GM21528 (cell line): ENCODE measurements around the gene TPST1.
"Not testable (repeated sequence)": the region's sequence is repeated elsewhere in the genome, so short reads cannot be mapped to it uniquely, and the experiment has no call there.

Experiments used
- ATAC-seq: cut with Tn5 transposase; IDR thresholded peaks from one replicate; pipeline ENCODE4 v1.9.1; 2021; ENCODE audit warnings: mild to moderate bottlenecking, moderate library complexity; ENCODE audit not compliant: unreplicated experiment, low FRiP score

The TPST1 gene

GRCh38 chr7:66204822-66205740 is at the start of gene TPST1:
Gene TPST1 (plus strand): TSS chr7:66205334. CDS start chr7:66240426, 35,092 bp downstream.
- peak; percentile 94 for ATAC-seq

GRCh38 chr7:66156035-66156434 is 49.1 kb upstream of the TPST1 start:
- not testable (repeated sequence) for ATAC-seq

DNA sequence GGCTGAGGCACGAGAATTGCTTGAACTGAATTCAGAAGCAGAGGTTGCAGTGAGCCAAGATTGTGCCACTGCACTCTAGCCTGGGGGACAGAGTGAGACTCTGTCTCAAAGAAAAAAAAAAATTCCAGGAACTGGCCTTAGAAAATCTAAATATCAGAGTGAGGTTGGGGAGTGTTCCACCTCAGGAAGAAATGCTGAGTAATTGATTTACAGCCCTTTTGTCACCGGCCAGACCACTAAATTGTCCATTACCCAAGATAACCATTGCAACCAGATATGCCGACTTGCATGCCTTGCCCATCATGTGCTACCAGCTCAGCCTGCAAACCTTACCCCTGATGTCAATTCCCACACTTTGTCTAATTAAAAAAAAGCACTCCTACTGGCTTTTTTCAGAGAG is 48.1 kb upstream of the TPST1 start:
- no peak for ATAC-seq

GRCh38 chr7:66162622-66163021 is 42.5 kb upstream of the TPST1 start:
- no peak for ATAC-seq

GRCh38 chr7:66163186-66163610 is 41.9 kb upstream of the TPST1 start:
- ATAC-seq: no peak

GRCh38 chr7:66164356-66164755 is 40.8 kb upstream of the TPST1 start:
- ATAC-seq: no peak

DNA sequence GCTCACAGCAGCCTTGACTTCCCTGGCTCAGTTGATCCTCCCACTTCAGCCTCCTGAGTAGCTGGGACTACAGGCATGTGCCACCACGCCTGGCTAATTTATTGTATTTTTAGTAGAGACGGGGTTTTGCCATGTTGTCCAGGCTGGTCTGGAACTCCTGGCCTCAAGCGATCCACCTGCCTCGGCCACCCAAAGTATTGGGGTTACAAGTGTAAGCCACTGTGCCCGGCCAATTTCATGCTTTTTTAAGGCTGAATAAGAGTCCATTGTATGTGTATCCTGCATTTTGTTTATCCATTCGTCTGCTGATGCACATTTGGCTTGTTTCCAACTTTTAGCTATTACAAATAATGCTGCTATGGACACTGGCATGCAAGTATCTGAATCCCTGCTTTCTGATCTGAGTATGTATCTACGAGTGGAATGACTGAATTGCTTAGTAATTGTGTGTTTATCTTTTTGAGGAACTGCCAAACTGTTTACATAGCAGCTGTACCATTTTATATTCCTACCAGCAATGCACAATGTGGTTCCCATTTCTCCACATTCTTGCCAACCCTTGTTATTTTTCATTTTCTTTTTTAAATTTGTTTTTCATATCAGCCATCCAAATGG is 37.3 kb upstream of the TPST1 start:
- no peak for ATAC-seq

GRCh38 chr7:66169616-66170015 is 35.5 kb upstream of the TPST1 start:
- ATAC-seq: no peak

DNA sequence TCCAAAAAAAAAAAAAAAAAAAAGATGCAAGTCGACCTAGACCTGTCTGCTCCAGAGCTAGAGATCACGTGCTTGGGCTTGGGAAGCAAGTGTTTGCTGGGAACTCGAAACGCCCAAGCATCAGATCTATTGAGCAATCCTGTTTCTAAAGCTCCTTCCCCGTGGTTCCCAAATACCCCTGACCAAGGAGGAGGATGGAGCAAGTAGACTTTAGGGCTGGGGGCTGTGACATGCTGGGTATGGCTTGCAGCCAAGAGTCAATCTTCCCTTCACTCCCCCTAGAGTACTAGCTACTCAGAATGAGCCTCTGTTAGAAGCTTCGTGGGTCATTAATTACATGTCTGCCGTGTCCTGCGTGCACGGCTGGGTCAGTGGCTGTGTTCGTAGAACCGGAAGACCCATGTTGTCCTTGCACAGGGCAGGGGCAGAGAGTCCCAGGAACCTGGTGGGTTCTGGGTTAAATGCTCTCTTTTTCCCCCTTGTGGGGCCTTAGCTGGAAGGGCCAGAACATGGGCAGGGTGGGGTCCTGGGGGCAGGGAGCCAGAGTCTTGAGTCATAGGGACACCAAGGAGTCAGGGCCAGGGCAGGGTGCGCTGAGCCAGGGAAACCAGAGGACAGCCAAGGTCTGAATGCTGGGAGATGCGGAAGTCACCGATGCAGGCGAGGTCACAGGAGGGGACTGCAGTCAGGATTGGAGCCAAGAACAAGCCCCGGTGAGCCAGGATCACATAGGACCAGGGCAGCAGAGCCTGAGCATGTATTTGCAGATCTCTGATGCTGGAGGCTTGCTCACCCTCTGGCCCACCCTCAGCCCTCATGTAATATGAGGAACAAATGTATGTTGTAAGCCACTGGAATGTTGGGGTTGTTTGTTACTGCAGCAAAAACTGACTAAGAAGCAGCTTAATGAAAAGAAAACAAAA is 34.6 kb upstream of the TPST1 start:
- ATAC-seq: no peak

DNA sequence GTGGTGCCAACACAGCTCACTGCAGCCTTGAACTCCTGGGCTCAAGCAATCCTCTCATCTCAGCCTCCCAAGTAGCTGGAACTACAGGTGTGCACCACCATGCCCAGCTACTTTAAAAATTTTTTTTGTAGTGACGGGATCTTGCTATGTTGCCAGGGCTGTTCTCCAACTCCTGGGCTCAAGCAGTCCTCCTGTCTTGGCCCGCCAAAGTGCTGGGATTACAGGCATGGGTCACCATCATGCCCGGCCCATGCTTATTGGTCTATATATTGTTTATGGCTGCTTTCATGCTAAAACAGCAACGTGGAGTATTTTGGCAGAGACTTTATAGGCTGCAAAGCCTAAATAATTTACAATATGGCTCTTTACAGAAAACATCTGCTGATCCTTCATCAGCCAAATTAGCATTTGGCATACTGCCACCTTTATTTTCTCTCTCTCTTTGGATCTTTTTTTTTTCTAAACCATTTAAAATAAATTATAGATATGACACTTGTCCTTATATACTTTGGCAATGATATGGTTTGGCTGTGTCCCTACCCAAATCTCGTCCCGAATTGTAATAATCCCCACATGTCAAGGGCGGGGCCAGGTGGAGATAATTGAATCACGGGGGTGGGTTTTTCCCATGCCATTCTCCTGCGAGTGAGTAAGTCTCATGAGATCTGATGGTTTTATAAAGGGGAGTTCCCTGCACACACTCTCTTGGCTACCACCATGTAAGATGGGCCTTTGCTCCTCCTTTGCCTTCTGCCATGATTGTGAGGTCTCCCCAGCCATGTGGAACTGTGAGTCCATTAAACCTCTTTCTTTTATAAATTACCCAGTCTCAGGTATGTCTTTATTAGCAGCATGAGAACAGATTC is 32.4 kb upstream of the TPST1 start:
- not testable (repeated sequence) for ATAC-seq

- no peak for ATAC-seq
These were observed 31.3 kb upstream of the TPST1 start for GRCh38 chr7:66173856-66174255.

- not testable (repeated sequence) for ATAC-seq
These were observed 30.1 kb upstream of the TPST1 start for GRCh38 chr7:66175006-66175405.

DNA sequence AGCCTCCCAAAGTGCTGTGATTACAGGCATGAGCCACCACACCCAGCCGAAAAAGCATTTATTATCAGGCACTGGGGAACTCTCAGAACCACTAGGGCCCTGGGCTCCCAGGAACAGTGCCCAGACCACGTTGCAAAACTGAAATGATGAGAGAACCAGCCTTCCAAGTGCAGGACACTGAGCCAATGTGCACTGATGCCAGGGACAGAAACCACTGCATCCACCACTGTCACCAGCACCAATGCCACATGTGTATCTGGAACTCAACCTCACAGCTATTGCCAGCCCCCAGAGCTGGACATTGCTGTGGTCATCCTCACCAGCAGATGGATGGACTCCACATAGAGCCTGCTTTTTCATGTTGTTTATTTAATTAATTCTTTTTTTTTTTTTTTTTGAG is 28.2 kb upstream of the TPST1 start:
- ATAC-seq: no peak

DNA sequence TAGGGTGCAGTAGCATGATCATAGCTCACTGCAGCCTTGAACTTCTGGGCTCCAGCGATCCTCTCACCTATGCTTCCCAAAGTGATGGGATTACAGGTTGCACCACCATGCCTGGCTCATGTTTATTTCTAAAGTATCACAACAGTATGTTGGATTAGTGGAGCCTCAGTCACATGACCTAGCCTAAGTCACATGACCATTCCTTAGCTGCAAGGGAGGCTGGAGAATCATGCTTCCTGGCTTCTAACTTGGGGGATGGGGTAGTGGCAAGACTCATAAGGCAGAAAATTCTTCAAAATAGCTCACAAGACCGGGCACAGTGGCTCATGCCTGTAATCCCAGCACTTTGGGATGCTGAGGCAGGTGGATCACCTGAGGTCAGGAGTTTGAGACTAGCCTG is 26.9 kb upstream of the TPST1 start:
- ATAC-seq: no peak

DNA sequence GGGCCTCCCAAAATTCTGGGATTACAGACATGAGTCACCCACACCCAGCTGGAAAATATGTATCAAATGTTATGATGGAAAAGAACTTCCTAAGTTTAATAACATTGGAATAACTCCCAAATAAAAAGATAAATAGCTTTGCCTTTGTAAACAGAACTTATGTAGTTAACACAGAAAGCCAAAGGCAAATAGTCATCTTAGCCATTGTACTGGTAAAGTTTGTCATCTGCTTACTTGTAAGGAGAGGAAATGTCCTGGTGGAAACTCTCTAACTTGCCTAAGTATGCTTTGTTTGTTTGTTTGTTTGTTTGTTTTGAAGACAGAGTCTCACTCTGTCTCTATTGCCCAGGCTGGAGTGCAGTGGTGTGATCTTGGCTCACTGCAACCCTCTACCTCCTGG is 23.8 kb upstream of the TPST1 start:
- no peak for ATAC-seq

GRCh38 chr7:66181845-66182244 is 23.3 kb upstream of the TPST1 start:
- ATAC-seq: no peak

DNA sequence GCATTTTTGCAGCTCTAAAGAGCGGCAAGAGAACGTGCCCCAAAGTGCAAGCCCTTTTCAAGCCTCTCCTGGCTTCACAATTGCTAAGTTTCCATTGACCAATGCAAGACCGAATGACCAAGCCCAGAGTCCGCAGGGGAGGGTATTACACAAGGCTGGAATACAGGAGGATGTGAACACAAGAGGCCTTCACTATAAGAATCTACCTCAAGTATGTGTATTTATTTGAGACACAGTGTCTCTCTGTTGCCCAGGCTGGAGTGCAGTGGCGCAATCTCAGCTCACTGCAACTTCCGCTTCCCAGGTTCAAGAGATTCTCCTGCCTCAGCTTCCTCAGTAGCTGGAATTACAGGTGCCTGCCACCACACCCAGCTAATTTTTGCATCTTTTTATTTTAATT is 22.2 kb upstream of the TPST1 start:
- no peak for ATAC-seq

DNA sequence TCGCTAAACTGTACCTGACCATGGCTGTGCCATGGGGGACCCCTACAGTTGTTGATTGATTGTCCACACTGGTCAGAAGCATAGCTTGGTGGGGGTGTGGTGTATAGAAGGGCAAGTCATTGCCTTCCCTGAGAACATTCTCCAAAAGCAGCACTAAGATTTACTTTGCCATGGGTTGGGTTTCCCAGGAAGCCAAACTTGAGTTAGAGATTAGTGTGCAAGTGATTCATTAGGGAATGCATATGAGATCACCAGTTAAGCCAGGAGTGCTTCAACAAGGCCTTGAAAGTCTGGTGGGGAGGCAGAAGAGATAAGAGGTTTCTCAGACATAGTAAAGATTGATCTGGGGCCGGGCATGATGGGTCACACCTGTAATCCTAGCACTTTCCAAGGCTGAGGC is 21.4 kb upstream of the TPST1 start:
- no peak for ATAC-seq

DNA sequence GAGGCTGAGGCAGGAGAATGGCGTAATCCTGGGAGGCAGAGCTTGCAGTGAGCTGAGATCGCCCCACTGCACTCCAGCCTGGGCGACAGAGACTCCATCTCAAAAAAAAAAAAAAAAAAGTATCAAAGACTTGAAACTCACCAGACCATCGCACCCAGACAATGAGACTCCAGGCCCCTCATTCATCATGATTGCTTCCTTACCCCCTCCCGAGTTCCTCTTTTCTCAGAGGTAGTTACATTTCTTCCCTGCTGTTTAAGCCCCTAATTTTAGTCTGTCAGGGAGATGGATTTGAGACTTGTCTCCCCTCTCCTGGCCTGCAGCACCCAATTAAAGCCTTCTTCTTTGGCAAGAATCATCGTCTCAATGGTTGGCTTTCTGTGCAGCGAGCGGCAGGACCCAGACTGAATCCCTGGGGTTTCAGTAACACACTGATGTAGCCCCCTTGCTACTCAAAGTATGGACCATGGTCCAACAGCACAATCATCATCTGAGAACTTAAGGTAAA is 19.4 kb upstream of the TPST1 start:
- no peak for ATAC-seq

DNA sequence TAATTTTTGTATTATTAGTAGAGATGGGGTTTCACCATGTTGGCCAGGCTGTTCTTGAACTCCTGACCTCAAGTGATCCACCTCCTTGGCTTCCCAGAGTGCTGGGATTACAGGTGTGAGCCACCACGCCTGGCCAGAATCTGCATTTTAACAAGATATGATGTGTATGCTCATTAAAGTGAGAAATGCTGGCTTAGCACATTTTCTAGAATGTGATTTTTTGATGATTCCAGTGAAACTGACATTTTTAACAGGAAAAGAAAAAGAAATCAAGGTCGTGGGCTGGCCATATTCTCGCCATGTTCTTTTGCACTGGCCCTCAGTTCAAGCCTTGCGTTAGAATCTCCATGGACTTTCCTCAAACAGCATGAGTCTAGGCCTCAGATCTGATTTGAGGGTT is 18.1 kb upstream of the TPST1 start:
- no peak for ATAC-seq
